GM23248 (cell line): Measurements from ENCODE around the gene DYNLRB2. TPM values are rescaled to one million over a fixed set of nuclear protein-coding genes. Genes with fewer than 3 reads are reported as not detected.

Source experiments
- DNase-seq: peaks from one replicate; pipeline ENCODE4 v3.0.0-alpha.2; 2015
- H2AFZ ChIP-seq: fragments of 200-600 bp; sonication (generic); 2 replicates; pipeline ENCODE4 v1.6.1; 2016; ENCODE audit warnings: antibody characterized with exemption
- H3F3A ChIP-seq: fragments of 200-600 bp; sonication (generic); 2 replicates; pipeline ENCODE4 v1.6.1; 2016; ENCODE audit warnings: mild to moderate bottlenecking, antibody characterized with exemption, mixed run types; ENCODE audit not compliant: insufficient read depth
- H3K27ac ChIP-seq: fragments of 200-600 bp; sonication (generic); 2 replicates; pipeline ENCODE4 v1.5.1; 2016; ENCODE audit warnings: mild to moderate bottlenecking
- H3K27me3 ChIP-seq: fragments of 200-600 bp; sonication (generic); replicated peaks from 2 replicates; pipeline ENCODE4 v1.6.1; 2016; ENCODE audit warnings: mild to moderate bottlenecking; ENCODE audit not compliant: insufficient read depth
- H3K36me3 ChIP-seq: fragments of 200-600 bp; sonication (generic); 2 replicates; pipeline ENCODE4 v1.6.1; 2016; ENCODE audit warnings: low read depth, mild to moderate bottlenecking
- H3K4me1 ChIP-seq: fragments of 200-600 bp; sonication (generic); 2 replicates; pipeline ENCODE4 v1.6.1; 2016; ENCODE audit warnings: mild to moderate bottlenecking; ENCODE audit not compliant: insufficient read depth
- H3K4me2 ChIP-seq: fragments of 200-600 bp; sonication (generic); one replicate; pipeline ENCODE4 v1.6.1; 2016; ENCODE audit warnings: mild to moderate bottlenecking; ENCODE audit not compliant: unreplicated experiment
- H3K4me3 ChIP-seq: fragments of 200-600 bp; sonication (generic); 2 replicates; pipeline ENCODE4 v1.5.1; 2016; ENCODE audit warnings: mild to moderate bottlenecking
- H3K79me2 ChIP-seq: fragments of 200-600 bp; sonication (generic); 2 replicates; pipeline ENCODE4 v1.6.1; 2016; ENCODE audit warnings: mild to moderate bottlenecking; ENCODE audit not compliant: insufficient read depth
- H3K9ac ChIP-seq: fragments of 200-600 bp; sonication (generic); 2 replicates; pipeline ENCODE4 v1.6.1; 2016; ENCODE audit warnings: mild to moderate bottlenecking
- H3K9me2 ChIP-seq: fragments of 200-600 bp; sonication (generic); 2 replicates; pipeline ENCODE4 v1.6.1; 2016; ENCODE audit warnings: mixed run types, mild to moderate bottlenecking, moderate library complexity; ENCODE audit not compliant: insufficient read depth
- H3K9me3 ChIP-seq: fragments of 200-600 bp; sonication (generic); one replicate; pipeline ENCODE4 v1.6.1; 2017; ENCODE audit warnings: low read depth
- H4K20me1 ChIP-seq: fragments of 200-600 bp; sonication (generic); 2 replicates; pipeline ENCODE4 v1.6.0; 2016; ENCODE audit not compliant: insufficient read depth
- EZH2 ChIP-seq: fragments of 200-600 bp; sonication (generic); IDR thresholded peaks from 2 replicates; pipeline ENCODE4 v1.6.1; 2018; ENCODE audit warnings: antibody characterized with exemption, mild to moderate bottlenecking; ENCODE audit not compliant: insufficient read depth, poor library complexity, severe bottlenecking
- EZH2phosphoT487 ChIP-seq: fragments of 200-600 bp; sonication (generic); IDR thresholded peaks from 2 replicates; pipeline ENCODE4 v1.6.1; 2018; ENCODE audit warnings: antibody characterized with exemption, moderate library complexity, mild to moderate bottlenecking, low read depth; ENCODE audit not compliant: insufficient read depth
- WGBS, 2 experiments: methylation state at CpG; one replicate each; pipeline ENCODE4 v1.1.6; 2015 to 2017; ENCODE audit warnings: low lambda C conversion rate in 2 of 2, low coverage in 1 of 2; ENCODE audit errors: missing lambda C conversion rate in 2 of 2; 5-methylcytosine and 5-hydroxymethylcytosine counted together
- in situ Hi-C: fragments of 300-500 bp; cut with MboI; formaldehyde crosslinking; loops from 2 replicates; pipeline ENCODE4 v1.15.0; 2020
- polyA plus RNA-seq: library from polyadenylated mRNA; unstranded; fragments of >200 nt; fragmentation: Nextera tagmentation; extraction: Ambion mirVana; gene quantifications from 2 replicates; pipeline ENCODE4 v1.2.1, GENCODE V29; 2016
- total RNA-seq: library from RNA; depleted of rRNA; stranded (reverse); fragments of >200 nt; shearing (Covaris generic); gene quantifications from 2 replicates; pipeline ENCODE4 v1.2.3, GENCODE V29; 2014

DYNLRB2 gene
- total and polyA plus RNA-seq, 2 experiments from 2014 or later: not detected

GRCh38 chr16:80515374-80515773, 25.4 kb upstream of the DYNLRB2 start:
- H3K79me2 ChIP-seq: no peaks in the 10 kb centered on the region
- TF ChIP-seq EZH2: no peak
- no peak for TF ChIP-seq EZH2phosphoT487
- H3K27me3 ChIP-seq: 0 out of 2 replicates have a peak, but pooled peaks cover 6% of the 10 kb centered on the region
- no peaks in the 10 kb centered on the region for H3K4me1 ChIP-seq
- H3K4me3 ChIP-seq: no peak overlapping the region
- H3K27ac ChIP-seq: no peak overlapping the region
- no peak overlapping the region for H3K4me2 ChIP-seq
- H3K9me3 ChIP-seq: no peaks in the 10 kb centered on the region
- H2AFZ ChIP-seq: no peak overlapping the region
- 69 to 70% methylated on average over 5 of the region's 5 CpGs for WGBS, 2 experiments
- H4K20me1 ChIP-seq: no peaks in the 10 kb centered on the region
- no peaks in the 10 kb centered on the region for H3K36me3 ChIP-seq
- no peaks in the 10 kb centered on the region for H3F3A ChIP-seq
- H3K9me2 ChIP-seq: no peaks in the 10 kb centered on the region
- in situ Hi-C loops: no loop called here
- no peak overlapping the region for H3K9ac ChIP-seq
- DNase-seq: no peak

GRCh38 chr16:80517846-80518245, 22.9 kb upstream of the DYNLRB2 start:
- Histone ChIP-seq H3K36me3 (no peaks in the 10 kb centered on the region), H3K27me3 (0 out of 2 replicates have a peak, but pooled peaks cover 6% of the 10 kb centered on the region), H3K4me1 (no peaks in the 10 kb centered on the region), H4K20me1 (no peaks in the 10 kb centered on the region), H2AFZ (no peak overlapping the region), H3K4me3 (no peak overlapping the region), H3K4me2 (no peak overlapping the region), H3K9me3 (no peaks in the 10 kb centered on the region), H3F3A (no peaks in the 10 kb centered on the region), H3K9me2 (no peaks in the 10 kb centered on the region), H3K9ac (no peak overlapping the region), H3K79me2 (no peaks in the 10 kb centered on the region), H3K27ac (no peak overlapping the region)
- in situ Hi-C loops: no loop called here
- TF ChIP-seq EZH2phosphoT487 (no peak), EZH2 (no peak)
- DNase-seq: no peak
- 78 to 92% methylated on average over 2 of the region's 2 CpGs for WGBS, 2 experiments

DNA sequence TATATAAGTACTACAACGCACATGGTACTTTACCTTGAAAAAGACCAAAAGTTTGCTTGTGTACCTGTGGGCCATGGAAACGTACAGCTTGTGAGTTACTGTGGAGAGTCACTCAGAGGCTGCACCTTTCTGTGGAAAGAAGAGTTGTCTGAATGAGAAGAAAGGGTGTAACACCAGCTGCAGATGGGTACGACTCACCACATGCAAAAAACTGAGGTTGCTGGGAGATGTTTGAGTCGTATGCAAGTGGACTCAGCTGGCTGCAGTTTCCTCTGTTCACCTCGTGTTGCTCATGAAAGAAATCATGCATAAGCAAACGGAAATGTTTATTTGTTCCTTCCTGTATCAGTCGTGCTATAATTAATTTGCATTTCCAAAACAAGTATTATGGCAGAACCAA, 22.4 kb upstream of the DYNLRB2 start:
- Histone ChIP-seq H3K79me2 (no peaks in the 10 kb centered on the region), H3K36me3 (no peaks in the 10 kb centered on the region), H3K27ac (no peak overlapping the region), H3F3A (no peaks in the 10 kb centered on the region), H3K9me2 (no peaks in the 10 kb centered on the region), H2AFZ (no peak overlapping the region), H3K4me2 (no peak overlapping the region), H4K20me1 (no peaks in the 10 kb centered on the region), H3K4me1 (no peaks in the 10 kb centered on the region), H3K9me3 (no peaks in the 10 kb centered on the region), H3K27me3 (0 out of 2 replicates have a peak, but pooled peaks cover 6% of the 10 kb centered on the region), H3K4me3 (no peak overlapping the region), H3K9ac (no peak overlapping the region)
- in situ Hi-C loops: no loop called here
- peak; percentile 40 for DNase-seq
- TF ChIP-seq EZH2 (no peak), EZH2phosphoT487 (no peak)
- 31 to 34% methylated on average over 7 of the region's 7 CpGs for WGBS, 2 experiments

DNA sequence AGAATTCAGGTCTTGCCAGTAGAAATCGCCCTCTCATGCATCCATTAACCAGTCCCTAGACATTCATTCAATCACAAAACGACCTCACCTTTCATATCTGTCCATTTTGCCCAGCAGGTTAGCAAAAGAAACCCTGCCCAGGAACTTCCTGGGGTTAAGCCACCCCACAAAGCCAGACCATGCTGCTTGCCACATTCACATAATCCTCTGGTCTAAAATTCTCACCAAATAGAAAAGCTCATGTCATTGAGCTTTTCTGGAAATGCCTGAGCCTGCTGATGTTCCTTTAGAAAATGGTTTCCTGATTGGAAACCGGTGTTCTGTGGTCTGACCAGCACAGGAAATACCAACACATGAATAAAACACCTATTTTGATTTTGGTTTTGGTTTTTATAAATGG, 21.6 kb upstream of the DYNLRB2 start:
- TF ChIP-seq EZH2 (no peak), EZH2phosphoT487 (no peak)
- H3K4me1 ChIP-seq: no peaks in the 10 kb centered on the region
- no peak overlapping the region for H3K9ac ChIP-seq
- H3K9me3 ChIP-seq: no peaks in the 10 kb centered on the region
- no peak for DNase-seq
- H3K36me3 ChIP-seq: no peaks in the 10 kb centered on the region
- H3K79me2 ChIP-seq: no peaks in the 10 kb centered on the region
- H4K20me1 ChIP-seq: no peaks in the 10 kb centered on the region
- no peaks in the 10 kb centered on the region for H3K9me2 ChIP-seq
- no peak overlapping the region for H2AFZ ChIP-seq
- in situ Hi-C loops: no loop called here
- no peak overlapping the region for H3K4me3 ChIP-seq
- H3K4me2 ChIP-seq: no peak overlapping the region
- no peak overlapping the region for H3K27ac ChIP-seq
- WGBS, 2 experiments: 35 to 43% methylated on average over 3 of the region's 3 CpGs
- H3K27me3 ChIP-seq: 0 out of 2 replicates have a peak, but pooled peaks cover under 1% of the 10 kb centered on the region
- no peaks in the 10 kb centered on the region for H3F3A ChIP-seq

GRCh38 chr16:80525420-80525819, 15.4 kb upstream of the DYNLRB2 start:
- H3K9me3 ChIP-seq: no peaks in the 10 kb centered on the region
- H2AFZ ChIP-seq: no peak overlapping the region
- H3K36me3 ChIP-seq: no peaks in the 10 kb centered on the region
- H3F3A ChIP-seq: no peaks in the 10 kb centered on the region
- no peaks in the 10 kb centered on the region for H3K79me2 ChIP-seq
- no peaks in the 10 kb centered on the region for H4K20me1 ChIP-seq
- no peak for DNase-seq
- no peaks in the 10 kb centered on the region for H3K27me3 ChIP-seq
- no peak overlapping the region for H3K9ac ChIP-seq
- no peak overlapping the region for H3K27ac ChIP-seq
- H3K4me3 ChIP-seq: no peak overlapping the region
- TF ChIP-seq EZH2: no peak
- no peak for TF ChIP-seq EZH2phosphoT487
- no peaks in the 10 kb centered on the region for H3K4me1 ChIP-seq
- in situ Hi-C loops: no loop called here
- H3K4me2 ChIP-seq: no peak overlapping the region
- no peaks in the 10 kb centered on the region for H3K9me2 ChIP-seq
- WGBS, 2 experiments: 74 to 79% methylated on average over 4 of the region's 4 CpGs
